ENCODE data around the gene ZHX3.
"Not testable (repeated sequence)": the region's sequence is repeated elsewhere in the genome, so short reads cannot be mapped to it uniquely, and the experiment has no call there.

Gene ZHX3

GRCh38 chr20:41331731-41332130 is 14.2 kb upstream of the ZHX3 start:
- no peak for DNase-seq

- DNase-seq, result no peak
These were observed 13.4 kb upstream of the ZHX3 start for GRCh38 chr20:41330941-41331340.

GRCh38 chr20:41330343-41330720 is 12.8 kb upstream of the ZHX3 start:
- no peak for DNase-seq

GRCh38 chr20:41329435-41330342 is 12.2 kb upstream of the ZHX3 start:
- DNase-seq, result peak; percentile 44

GRCh38 chr20:41327178-41327577 is 9.6 kb upstream of the ZHX3 start:
- no peak for DNase-seq

- no peak for DNase-seq
These were observed 3.4 kb upstream of the ZHX3 start for GRCh38 chr20:41320976-41321375.

GRCh38 chr20:41320441-41320840 is 2.9 kb upstream of the ZHX3 start:
- no peak for DNase-seq

- no peak for DNase-seq
These were observed 729 bp upstream of the ZHX3 start for GRCh38 chr20:41318271-41318649.

- DNase-seq, result peak; percentile 59
These were observed 657 bp downstream of the ZHX3 start for GRCh38 chr20:41316602-41317545.

GRCh38 chr20:41316051-41316450 is 1.5 kb downstream of the ZHX3 start:
- no peak for DNase-seq

- DNase-seq, result no peak
These were observed 3.1 kb downstream of the ZHX3 start for GRCh38 chr20:41314386-41314785.

GRCh38 chr20:41312009-41312408 is 5.5 kb downstream of the ZHX3 start:
- DNase-seq, result not testable (repeated sequence)

GRCh38 chr20:41309817-41310216 is 7.7 kb downstream of the ZHX3 start:
- DNase-seq, result no peak

GRCh38 chr20:41308726-41309413 is 8.7 kb downstream of the ZHX3 start:
- no peak for DNase-seq

- DNase-seq, result no peak
These were observed 9.2 kb downstream of the ZHX3 start for GRCh38 chr20:41308290-41308711.

- no peak for DNase-seq
These were observed 10.5 kb downstream of the ZHX3 start for GRCh38 chr20:41307021-41307420.

- DNase-seq, result no peak
These were observed 11.3 kb downstream of the ZHX3 start for GRCh38 chr20:41306061-41306727.

GRCh38 chr20:41304424-41305079 is 13.0 kb downstream of the ZHX3 start:
- DNase-seq, result no peak

- no peak for DNase-seq
These were observed 13.5 kb downstream of the ZHX3 start for GRCh38 chr20:41304002-41304401.

GRCh38 chr20:41300886-41301285 is 16.6 kb downstream of the ZHX3 start:
- DNase-seq, result no peak

- no peak for DNase-seq
These were observed 17.1 kb downstream of the ZHX3 start for GRCh38 chr20:41300383-41300782.

- DNase-seq, result no peak
These were observed 17.6 kb downstream of the ZHX3 start for GRCh38 chr20:41299899-41300298.
